Muscle of leg (tissue), 11 donors: ENCODE results near the gene SMOC2. TPM values are rescaled to one million over a fixed set of nuclear protein-coding genes. Genes with fewer than 3 reads are reported as not detected.

Experiments used
- DNase-seq: peaks from one replicate; pipeline ENCODE4 v3.0.0; 2013
- H3K27ac ChIP-seq: one replicate; pipeline ENCODE4 v1.5.1; 2013; ENCODE audit warnings: mild to moderate bottlenecking, low read length, control low read depth
- H3K27me3 ChIP-seq: one replicate; pipeline ENCODE4 v1.6.1; 2013; ENCODE audit warnings: low read length; ENCODE audit not compliant: control insufficient read depth, insufficient read depth
- H3K36me3 ChIP-seq: one replicate; pipeline ENCODE4 v1.6.1; 2013; ENCODE audit warnings: low read length; ENCODE audit not compliant: control insufficient read depth, insufficient read depth
- H3K4me1 ChIP-seq: one replicate; pipeline ENCODE4 v1.6.1; 2013; ENCODE audit warnings: low read length; ENCODE audit not compliant: control insufficient read depth, insufficient read depth
- H3K4me3 ChIP-seq: one replicate; pipeline ENCODE4 v1.5.1; 2013; ENCODE audit warnings: low read length, control low read depth
- H3K9me3 ChIP-seq: replicated peaks from 2 replicates; pipeline ENCODE4 v1.6.1; 2013; ENCODE audit warnings: low read depth, low read length; ENCODE audit not compliant: control insufficient read depth
- WGBS: methylation state at CpG from one replicate; pipeline ENCODE4 v1.1.5; 2013; ENCODE audit warnings: missing lambda C conversion rate; ENCODE audit not compliant: insufficient coverage; 5-methylcytosine and 5-hydroxymethylcytosine counted together
- polyA plus RNA-seq, 8 donors: library from polyadenylated mRNA; unstranded; fragments of 120-200 nt; gene quantifications; one replicate each; pipeline versions ENCODE4 v1.2.1 to v1.2.3, GENCODE V29; 2013; ENCODE audit warnings: inconsistent platforms in 1 of 8, low replicate concordance in 1 of 8; ENCODE audit not compliant: insufficient read length in 8 of 8, insufficient read depth in 1 of 8
- total RNA-seq: library from RNA; stranded (reverse); fragments of 120-200 nt; gene quantifications from one replicate; pipeline ENCODE4 v1.2.4, GENCODE V29; 2013

The SMOC2 gene
- total and polyA plus RNA-seq, 9 donors = 58.0 to 109 (median 78.9) TPM

DNA sequence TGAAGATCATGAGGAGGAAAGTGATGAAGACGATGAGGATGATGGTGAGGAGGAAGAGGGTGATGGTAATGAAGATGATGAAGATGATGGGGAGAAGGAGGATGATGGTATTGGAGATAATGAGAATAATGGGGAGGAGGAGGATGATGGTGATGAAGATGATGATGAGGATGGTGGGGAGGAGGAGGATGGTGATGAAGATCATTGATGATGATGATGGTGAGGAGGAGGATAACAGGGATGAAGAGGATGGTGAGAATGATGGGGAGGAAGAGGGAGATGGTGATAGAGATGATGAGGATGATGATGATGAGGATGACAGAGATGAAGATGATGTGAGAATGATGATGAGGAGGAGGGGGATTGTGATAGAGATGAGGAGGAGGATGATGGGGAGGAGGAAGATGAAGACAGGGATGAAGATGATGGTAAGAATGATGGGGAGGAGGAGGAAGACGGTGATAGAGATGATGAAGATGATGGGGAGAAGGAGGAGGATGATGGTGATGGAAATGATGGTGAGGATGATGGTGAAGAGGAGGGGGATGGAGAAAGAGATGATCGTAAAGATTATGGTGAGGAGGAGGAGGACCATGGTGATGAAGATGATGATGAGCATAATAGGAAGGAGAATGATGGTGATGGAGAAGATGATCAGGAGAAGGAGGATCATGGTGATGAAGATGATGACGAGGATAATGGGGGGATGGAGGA, 273.7 kb downstream of the SMOC2 start:
- 97% methylated on average over 4 of the region's 4 CpGs for WGBS
- Histone ChIP-seq H3K4me3 (no peak overlapping the region), H3K4me1 (peaks cover 3% of the 10 kb centered on the region), H3K36me3 (no peaks in the 10 kb centered on the region), H3K27ac (no peak overlapping the region), H3K27me3 (peaks cover 6% of the 10 kb centered on the region), H3K9me3 (no peaks in the 10 kb centered on the region)
- DNase-seq = no peak

- H3K9me3 ChIP-seq = no peaks in the 10 kb centered on the region
- H3K4me1 ChIP-seq = peaks cover 3% of the 10 kb centered on the region
- H3K4me3 ChIP-seq = no peak overlapping the region
- no peak overlapping the region for H3K27ac ChIP-seq
- peaks cover 6% of the 10 kb centered on the region for H3K27me3 ChIP-seq
- WGBS = 59% methylated on average over 9 of the region's 11 CpGs
- no peaks in the 10 kb centered on the region for H3K36me3 ChIP-seq
- no peak for DNase-seq
These were observed 274.9 kb downstream of the SMOC2 start for GRCh38 chr6:168715643-168716481.

DNA sequence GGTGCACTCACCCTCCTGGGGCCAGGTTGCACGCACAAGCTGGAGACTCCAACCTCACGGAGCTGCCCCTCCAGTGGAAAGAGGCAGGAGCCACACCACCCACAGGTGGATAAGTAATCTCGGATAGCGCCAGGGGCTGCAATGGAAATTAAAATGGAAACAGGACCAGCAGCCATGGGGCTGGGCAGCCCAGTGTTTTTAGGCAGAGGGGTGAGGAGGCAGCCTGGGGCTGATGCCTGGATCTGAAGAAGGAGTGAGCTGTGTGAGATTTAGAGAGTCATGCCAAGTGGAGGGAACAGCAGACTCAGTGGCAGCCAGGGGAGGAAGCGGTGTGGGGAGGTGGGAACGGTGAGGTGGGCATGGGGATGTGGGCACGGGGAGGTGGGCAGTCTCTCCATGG, 275.6 kb downstream of the SMOC2 start:
- whole genome bisulfite sequencing = 91% methylated on average over 6 of the region's 7 CpGs
- Histone ChIP-seq H3K36me3 (no peaks in the 10 kb centered on the region), H3K27ac (no peak overlapping the region), H3K4me3 (no peak overlapping the region), H3K4me1 (peaks cover 3% of the 10 kb centered on the region), H3K27me3 (peaks cover 6% of the 10 kb centered on the region), H3K9me3 (no peaks in the 10 kb centered on the region)
- DNase-seq = no peak

- Histone ChIP-seq H3K27ac (no peak overlapping the region), H3K4me1 (no peaks in the 10 kb centered on the region), H3K36me3 (no peaks in the 10 kb centered on the region), H3K27me3 (peaks cover 6% of the 10 kb centered on the region), H3K4me3 (no peak overlapping the region), H3K9me3 (no peaks in the 10 kb centered on the region)
- no peak for DNase-seq
- WGBS = 92% methylated on average over 21 of the region's 22 CpGs
These were observed 276.5 kb downstream of the SMOC2 start for GRCh38 chr6:168717491-168717890.

Other genes with a start within 250 kb of the SMOC2 start
- gene DACT2, start 121.4 kb upstream of the SMOC2 start, total RNA-seq = 2.0 TPM
- 1 to 10 TPM in 7 of 8 donors, under 1 TPM in 1; 0.79 to 3.7 (median 1.5) TPM for gene DACT2, start 121.4 kb upstream of the SMOC2 start, polyA plus RNA-seq